ENCODE results near the gene BBS2. TPM values are rescaled to one million over a fixed set of nuclear protein-coding genes. Genes with fewer than 3 reads are reported as not detected.

BBS2 gene
- total and polyA plus RNA-seq, 2 experiments from 2014 or later, result 32.8 to 50.4 TPM

DNA sequence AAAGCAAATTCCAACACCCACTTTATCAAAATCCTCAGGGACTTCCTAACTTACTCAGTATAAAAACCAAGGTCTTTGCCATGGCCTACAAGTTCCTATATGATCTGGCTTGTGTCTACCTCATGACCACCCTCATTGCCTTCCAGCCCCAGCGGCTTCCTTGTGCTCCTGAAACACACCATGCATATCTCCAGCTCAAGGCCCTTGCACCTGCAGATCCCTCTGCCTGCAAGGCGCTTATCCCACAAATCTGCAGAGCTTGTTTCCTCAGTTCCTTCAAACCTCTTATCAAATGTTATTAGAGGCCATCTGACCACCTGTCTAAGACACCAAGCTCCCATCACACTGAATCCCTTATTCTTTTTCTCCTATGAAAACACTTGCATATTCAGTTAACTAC lies 2.6 kb downstream of the BBS2 start:
- no peaks in the 10 kb centered on the region for H3K4me1 ChIP-seq (ENCODE audit: low read depth)
- H3K27me3 ChIP-seq, result no peaks in the 10 kb centered on the region
- H3K9me3 ChIP-seq (ENCODE audit: low read depth), result no peaks in the 10 kb centered on the region
- no peaks in the 10 kb centered on the region for H3K36me3 ChIP-seq
- no peak for DNase-seq (ENCODE audit: low read depth in 1 of 2, low spot score in 1 of 2)
- H3K4me3 ChIP-seq, result no peak overlapping the region
- no peak overlapping the region for H3K27ac ChIP-seq
- TF ChIP-seq, protein P1, sequence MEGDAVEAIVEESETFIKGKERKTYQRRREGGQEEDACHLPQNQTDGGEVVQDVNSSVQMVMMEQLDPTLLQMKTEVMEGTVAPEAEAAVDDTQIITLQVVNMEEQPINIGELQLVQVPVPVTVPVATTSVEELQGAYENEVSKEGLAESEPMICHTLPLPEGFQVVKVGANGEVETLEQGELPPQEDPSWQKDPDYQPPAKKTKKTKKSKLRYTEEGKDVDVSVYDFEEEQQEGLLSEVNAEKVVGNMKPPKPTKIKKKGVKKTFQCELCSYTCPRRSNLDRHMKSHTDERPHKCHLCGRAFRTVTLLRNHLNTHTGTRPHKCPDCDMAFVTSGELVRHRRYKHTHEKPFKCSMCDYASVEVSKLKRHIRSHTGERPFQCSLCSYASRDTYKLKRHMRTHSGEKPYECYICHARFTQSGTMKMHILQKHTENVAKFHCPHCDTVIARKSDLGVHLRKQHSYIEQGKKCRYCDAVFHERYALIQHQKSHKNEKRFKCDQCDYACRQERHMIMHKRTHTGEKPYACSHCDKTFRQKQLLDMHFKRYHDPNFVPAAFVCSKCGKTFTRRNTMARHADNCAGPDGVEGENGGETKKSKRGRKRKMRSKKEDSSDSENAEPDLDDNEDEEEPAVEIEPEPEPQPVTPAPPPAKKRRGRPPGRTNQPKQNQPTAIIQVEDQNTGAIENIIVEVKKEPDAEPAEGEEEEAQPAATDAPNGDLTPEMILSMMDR (IDR thresholded peaks at IDR 0.05; ENCODE audit: low read depth, low read length), result no peak

DNA sequence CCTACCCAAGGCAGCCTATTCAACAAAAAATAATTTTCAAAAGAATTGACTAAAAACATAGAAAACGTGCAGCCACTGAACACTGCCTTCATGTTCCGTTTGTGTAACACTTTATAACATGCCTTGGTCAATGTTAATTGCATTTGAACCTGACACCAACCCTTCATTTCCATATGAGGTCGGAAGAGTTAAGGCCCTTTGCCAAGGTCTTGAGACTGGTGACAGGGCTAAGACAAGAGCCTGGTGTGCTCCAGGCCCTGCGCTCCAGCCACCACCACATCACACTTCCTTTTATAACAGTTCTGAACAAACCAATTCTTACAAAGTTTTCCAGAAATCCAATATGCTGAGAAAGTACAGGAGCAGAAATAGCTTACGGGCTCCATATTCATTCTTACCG lies 4.2 kb downstream of the BBS2 start:
- Histone ChIP-seq H3K4me3 (no peak overlapping the region), H3K4me1 (ENCODE audit: low read depth) (no peaks in the 10 kb centered on the region), H3K9me3 (ENCODE audit: low read depth) (no peaks in the 10 kb centered on the region), H3K27me3 (no peaks in the 10 kb centered on the region), H3K27ac (no peak overlapping the region), H3K36me3 (peaks cover 5% of the 10 kb centered on the region)
- TF ChIP-seq, protein P1 (IDR thresholded peaks at IDR 0.05; ENCODE audit: low read depth, low read length), result no peak
- no peak for DNase-seq (ENCODE audit: low read depth in 1 of 2, low spot score in 1 of 2)

DNA sequence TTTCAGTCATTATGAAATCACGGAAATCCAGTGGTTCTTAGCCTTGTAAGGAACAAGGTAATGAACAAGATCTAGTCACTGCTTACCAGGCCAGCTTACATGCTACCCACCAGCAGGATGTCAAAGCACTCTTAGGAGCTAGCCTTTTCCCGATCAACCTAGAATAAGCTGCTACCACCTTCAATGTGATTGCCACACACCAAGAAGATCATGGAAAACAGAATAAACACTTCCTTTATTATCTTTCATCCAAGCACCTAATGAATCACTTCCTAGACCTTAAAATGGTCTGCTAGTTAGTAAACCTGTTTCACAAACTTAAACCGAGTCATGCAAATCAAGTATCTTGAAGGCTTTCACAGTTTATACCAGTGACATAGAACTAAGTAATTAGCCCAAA lies 5.0 kb downstream of the BBS2 start:
- Histone ChIP-seq H3K4me3 (no peak overlapping the region), H3K4me1 (ENCODE audit: low read depth) (no peaks in the 10 kb centered on the region)

DNA sequence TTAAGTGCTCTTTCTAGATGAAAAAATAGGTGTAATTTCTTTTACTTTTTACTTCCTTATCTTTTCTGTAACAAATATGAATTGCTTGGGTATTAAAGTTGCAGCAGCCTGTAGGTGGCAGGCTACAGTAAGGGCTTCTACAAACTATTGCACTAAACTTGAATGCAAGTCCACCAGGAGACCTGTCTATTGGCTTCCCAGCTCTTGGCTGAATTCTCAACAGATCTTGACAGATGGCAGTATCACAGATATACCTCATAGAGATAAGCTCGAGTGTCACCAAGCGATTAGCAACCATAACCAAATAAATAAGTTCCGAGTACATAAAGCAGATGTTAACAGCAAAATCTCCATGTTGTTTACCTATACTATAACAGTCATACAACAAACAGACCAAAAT lies 5.9 kb downstream of the BBS2 start:
- H3K27ac ChIP-seq, result no peak overlapping the region
- DNase-seq (ENCODE audit: low read depth in 1 of 2, low spot score in 1 of 2), result peak; percentile 31 to 73
- TF ChIP-seq, protein P1 (IDR thresholded peaks at IDR 0.05; ENCODE audit: low read depth, low read length), result peak; percentile 71
- no peaks in the 10 kb centered on the region for H3K9me3 ChIP-seq (ENCODE audit: low read depth)
- H3K36me3 ChIP-seq, result peaks cover 13% of the 10 kb centered on the region
- no peak overlapping the region for H3K4me3 ChIP-seq
- H3K27me3 ChIP-seq, result no peaks in the 10 kb centered on the region
- H3K4me1 ChIP-seq (ENCODE audit: low read depth), result no peaks in the 10 kb centered on the region

More for the DNA sequence above, 5.0 kb downstream of the BBS2 start:
- Histone ChIP-seq H3K9me3 (ENCODE audit: low read depth) (no peaks in the 10 kb centered on the region), H3K27me3 (no peaks in the 10 kb centered on the region), H3K27ac (no peak overlapping the region), H3K36me3 (peaks cover 5% of the 10 kb centered on the region)
- DNase-seq (ENCODE audit: low read depth in 1 of 2, low spot score in 1 of 2), result no peak
- TF ChIP-seq, protein P1 (IDR thresholded peaks at IDR 0.05; ENCODE audit: low read depth, low read length), result no peak

DNA sequence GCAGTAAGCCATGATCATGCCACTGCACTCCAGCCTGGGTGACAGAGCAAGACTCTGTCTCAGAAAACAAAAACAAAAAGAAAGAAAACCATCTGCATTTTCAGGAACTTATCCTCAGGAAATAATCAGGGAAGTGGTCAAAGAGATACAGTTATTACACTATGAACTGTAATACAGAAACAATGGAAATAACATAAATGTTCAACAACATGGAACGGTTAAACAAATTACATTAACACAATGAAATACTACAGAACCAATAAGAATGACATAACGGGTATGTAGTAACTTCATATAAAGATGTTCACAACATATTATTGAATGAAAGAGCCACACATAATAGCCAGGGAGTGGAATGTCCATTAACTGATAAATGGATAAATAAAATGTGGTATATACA lies 6.7 kb downstream of the BBS2 start:
- peaks cover 17% of the 10 kb centered on the region for H3K36me3 ChIP-seq
- no peak overlapping the region for H3K27ac ChIP-seq

More for the DNA sequence above, 6.7 kb downstream of the BBS2 start:
- Histone ChIP-seq H3K4me1 (ENCODE audit: low read depth) (no peaks in the 10 kb centered on the region), H3K4me3 (no peak overlapping the region), H3K27me3 (no peaks in the 10 kb centered on the region), H3K9me3 (ENCODE audit: low read depth) (no peaks in the 10 kb centered on the region)
- TF ChIP-seq, protein P1 (IDR thresholded peaks at IDR 0.05; ENCODE audit: low read depth, low read length), result no peak
- no peak for DNase-seq (ENCODE audit: low read depth in 1 of 2, low spot score in 1 of 2)

Data from cardiac muscle cell (in vitro differentiated cells and primary cell).